Ishikawa (cell line): ENCODE measurements around the gene VWC2L.
A peak's percentile ranks its signal among the peaks of the same experiment; 100 is the strongest.

Experiments used
- CEBPB ChIP-seq: IDR thresholded peaks from 2 replicates; pipeline ENCODE4 v1.6.1; 2012
- CREB1 ChIP-seq: IDR thresholded peaks from 2 replicates; pipeline ENCODE4 v1.6.1; 2012; ENCODE audit warnings: low read depth
- EGR1 ChIP-seq: IDR thresholded peaks from 2 replicates; pipeline ENCODE4 v1.6.1; 2012
- EP300 ChIP-seq: IDR thresholded peaks from 2 replicates; pipeline ENCODE4 v1.6.1; 2012; ENCODE audit warnings: borderline replicate concordance
- FOXM1 ChIP-seq: IDR thresholded peaks from 2 replicates; pipeline ENCODE4 v1.6.1; 2012; ENCODE audit warnings: low read depth, borderline replicate concordance
- MAX ChIP-seq: IDR thresholded peaks from 2 replicates; pipeline ENCODE4 v1.6.1; 2012
- NFIC ChIP-seq: IDR thresholded peaks from 2 replicates; pipeline ENCODE4 v1.6.1; 2012
- RAD21 ChIP-seq: IDR thresholded peaks from 2 replicates; pipeline ENCODE4 v1.6.1; 2012; ENCODE audit warnings: low read depth
- REST ChIP-seq: IDR thresholded peaks from 2 replicates; pipeline ENCODE4 v1.6.1; 2012; ENCODE audit warnings: low read depth, mild to moderate bottlenecking
- TAF1 ChIP-seq: IDR thresholded peaks from 2 replicates; pipeline ENCODE4 v1.6.1; 2012; ENCODE audit warnings: low read depth, mild to moderate bottlenecking
- TCF12 ChIP-seq: IDR thresholded peaks from 2 replicates; pipeline ENCODE4 v1.6.1; 2012; ENCODE audit warnings: low read depth
- TEAD4 ChIP-seq: IDR thresholded peaks from 2 replicates; pipeline ENCODE4 v1.6.1; 2012
- USF1 ChIP-seq: IDR thresholded peaks from 2 replicates; pipeline ENCODE4 v1.6.1; 2012
- YY1 ChIP-seq: IDR thresholded peaks from 2 replicates; pipeline ENCODE4 v1.6.1; 2012; ENCODE audit warnings: low read depth
- ZBTB7A ChIP-seq: IDR thresholded peaks from 2 replicates; pipeline ENCODE4 v1.6.1; 2012; ENCODE audit warnings: low read depth

VWC2L gene

GRCh38 chr2:214577769-214578168, 166.9 kb downstream of the VWC2L start:
- TF ChIP-seq REST, result no peak
- no peak for TF ChIP-seq NFIC
- TF ChIP-seq TAF1, result no peak
- TF ChIP-seq RAD21, result no peak
- no peak for TF ChIP-seq TEAD4
- TF ChIP-seq CREB1, result no peak
- no peak for TF ChIP-seq USF1
- TF ChIP-seq CEBPB, result no peak
- TF ChIP-seq TCF12, result no peak
- no peak for TF ChIP-seq FOXM1
- TF ChIP-seq EP300, result no peak

- TF ChIP-seq USF1 (no peak), TAF1 (no peak)
These were observed 167.6 kb downstream of the VWC2L start for GRCh38 chr2:214578442-214578841.

- TF ChIP-seq TEAD4, result no peak
- TF ChIP-seq NFIC, result no peak
- TF ChIP-seq CEBPB, result no peak
- TF ChIP-seq ZBTB7A, result no peak
- TF ChIP-seq REST, result no peak
- TF ChIP-seq EGR1, result no peak
- no peak for TF ChIP-seq YY1
- TF ChIP-seq FOXM1, result no peak
- no peak for TF ChIP-seq USF1
These were observed 168.2 kb downstream of the VWC2L start for GRCh38 chr2:214579035-214579434.

- no peak for TF ChIP-seq TEAD4
- TF ChIP-seq TAF1, result no peak
- no peak for TF ChIP-seq MAX
- TF ChIP-seq TCF12, result no peak
- no peak for TF ChIP-seq FOXM1
- no peak for TF ChIP-seq USF1
- no peak for TF ChIP-seq RAD21
- no peak for TF ChIP-seq CEBPB
- no peak for TF ChIP-seq EP300
- TF ChIP-seq ZBTB7A, result no peak
- TF ChIP-seq YY1, result no peak
- no peak for TF ChIP-seq NFIC
These were observed 176.6 kb downstream of the VWC2L start for GRCh38 chr2:214587442-214587841.

- TF ChIP-seq TCF12 (no peak), FOXM1 (no peak), TAF1 (no peak), REST (no peak), RAD21 (peak; percentile 28; the same call in 1 of the 2 replicates), EP300 (no peak)
These were observed 180.5 kb downstream of the VWC2L start for GRCh38 chr2:214591366-214591765.
